NT2/D1 (cell line): ENCODE data around the gene RETN.

Source experiments
- DNase-seq: peaks from one replicate; pipeline ENCODE4 v3.0.0-alpha.2; 2011; ENCODE audit warnings: low read depth, low spot score
- H3K27me3 ChIP-seq: 2 replicates; pipeline ENCODE4 v1.6.0; 2011; ENCODE audit warnings: mild to moderate bottlenecking; ENCODE audit not compliant: insufficient read length, insufficient read depth
- H3K36me3 ChIP-seq: 2 replicates; pipeline ENCODE4 v1.6.1; 2011; ENCODE audit warnings: mild to moderate bottlenecking, low read length, mixed read lengths; ENCODE audit not compliant: insufficient read depth, insufficient read length
- H3K4me1 ChIP-seq: 2 replicates; pipeline ENCODE4 v1.5.1; 2011; ENCODE audit not compliant: insufficient read depth, insufficient read length
- H3K4me3 ChIP-seq: 2 replicates; pipeline ENCODE4 v1.5.1; 2011; ENCODE audit warnings: low read depth; ENCODE audit not compliant: insufficient read length
- H3K9ac ChIP-seq: 2 replicates; pipeline ENCODE4 v1.6.0; 2011; ENCODE audit warnings: low read depth; ENCODE audit not compliant: insufficient read length
- H3K9me3 ChIP-seq: 2 replicates; pipeline ENCODE4 v1.5.1; 2011; ENCODE audit warnings: mild to moderate bottlenecking, low read length; ENCODE audit not compliant: insufficient read depth
- SUZ12 ChIP-seq: IDR thresholded peaks from 2 replicates; pipeline ENCODE4 v1.6.1; 2011; ENCODE audit not compliant: insufficient read length, insufficient read depth; ENCODE audit errors: extremely low read depth
- YY1 ChIP-seq: IDR thresholded peaks from 2 replicates; pipeline ENCODE4 v1.6.1; 2011; ENCODE audit not compliant: insufficient read length, insufficient read depth
- ZNF274 ChIP-seq: IDR thresholded peaks from 2 replicates; pipeline ENCODE4 v1.6.1; 2011; ENCODE audit warnings: mild to moderate bottlenecking, low read depth, low read length

The RETN gene

DNA sequence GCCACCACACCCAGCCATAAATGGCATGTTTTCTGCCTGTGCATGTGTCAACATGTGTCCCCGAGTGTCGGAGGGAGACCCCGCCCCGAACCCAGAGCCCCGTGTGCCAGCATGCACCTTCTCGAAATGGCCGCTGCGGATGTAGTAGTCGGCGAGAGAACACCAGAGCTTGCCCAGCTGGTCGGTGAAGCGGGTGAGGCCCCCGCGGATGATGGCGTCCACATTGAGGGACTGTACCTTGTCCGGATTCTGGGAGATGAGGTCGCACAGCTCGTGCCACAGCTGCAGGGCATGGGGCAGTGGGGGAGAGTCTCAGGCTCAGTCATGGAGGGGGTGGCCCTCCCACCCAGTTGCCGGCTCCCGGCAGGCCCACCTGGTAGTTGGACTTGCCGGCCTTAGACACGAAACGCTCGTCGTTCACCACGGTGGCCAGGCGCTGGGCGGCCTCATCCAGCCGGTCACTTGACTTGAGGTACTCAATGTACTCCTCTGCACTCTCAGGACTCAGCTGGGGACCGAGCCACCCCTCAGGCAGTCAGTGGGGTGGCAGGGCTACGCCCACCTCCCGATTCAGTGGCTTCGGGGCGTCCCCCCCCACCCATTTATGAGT is 43.0 kb upstream of the RETN start:
- DNase-seq: no peak
- TF ChIP-seq YY1 (no peak), ZNF274 (no peak), SUZ12 (no peak)
- Histone ChIP-seq H3K9ac (no peak overlapping the region), H3K4me3 (no peak overlapping the region), H3K9me3 (no peaks in the 10 kb centered on the region), H3K27me3 (no peaks in the 10 kb centered on the region), H3K4me1 (peaks cover 6% of the 10 kb centered on the region), H3K36me3 (peaks cover 77% of the 10 kb centered on the region)

DNA sequence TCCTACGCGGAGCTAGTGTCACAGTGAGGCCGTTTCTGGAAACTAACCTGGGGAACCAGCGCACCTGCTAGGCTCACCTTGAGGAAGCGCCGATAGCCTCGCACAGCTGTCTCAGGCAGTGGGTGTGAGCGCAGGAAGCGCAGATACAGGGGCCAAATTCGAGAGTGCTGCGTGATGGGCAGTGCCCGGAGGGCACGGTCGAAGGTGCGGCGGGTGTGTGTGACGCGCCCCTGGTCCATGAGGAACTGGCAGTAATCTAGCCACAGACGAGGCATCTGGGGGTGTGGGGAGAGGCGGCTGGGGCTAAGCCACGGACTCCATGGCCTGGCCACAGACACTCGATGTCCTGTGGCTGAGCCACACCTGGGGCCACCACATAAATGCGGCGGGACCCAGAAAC is 41.7 kb upstream of the RETN start:
- H3K4me1 ChIP-seq: peaks cover 6% of the 10 kb centered on the region
- no peak for TF ChIP-seq ZNF274
- no peak for TF ChIP-seq YY1
- no peak for TF ChIP-seq SUZ12
- no peak for DNase-seq
- H3K4me3 ChIP-seq: no peak overlapping the region
- no peaks in the 10 kb centered on the region for H3K9me3 ChIP-seq
- H3K9ac ChIP-seq: no peak overlapping the region
- H3K36me3 ChIP-seq: peaks cover 73% of the 10 kb centered on the region
- H3K27me3 ChIP-seq: no peaks in the 10 kb centered on the region

DNA sequence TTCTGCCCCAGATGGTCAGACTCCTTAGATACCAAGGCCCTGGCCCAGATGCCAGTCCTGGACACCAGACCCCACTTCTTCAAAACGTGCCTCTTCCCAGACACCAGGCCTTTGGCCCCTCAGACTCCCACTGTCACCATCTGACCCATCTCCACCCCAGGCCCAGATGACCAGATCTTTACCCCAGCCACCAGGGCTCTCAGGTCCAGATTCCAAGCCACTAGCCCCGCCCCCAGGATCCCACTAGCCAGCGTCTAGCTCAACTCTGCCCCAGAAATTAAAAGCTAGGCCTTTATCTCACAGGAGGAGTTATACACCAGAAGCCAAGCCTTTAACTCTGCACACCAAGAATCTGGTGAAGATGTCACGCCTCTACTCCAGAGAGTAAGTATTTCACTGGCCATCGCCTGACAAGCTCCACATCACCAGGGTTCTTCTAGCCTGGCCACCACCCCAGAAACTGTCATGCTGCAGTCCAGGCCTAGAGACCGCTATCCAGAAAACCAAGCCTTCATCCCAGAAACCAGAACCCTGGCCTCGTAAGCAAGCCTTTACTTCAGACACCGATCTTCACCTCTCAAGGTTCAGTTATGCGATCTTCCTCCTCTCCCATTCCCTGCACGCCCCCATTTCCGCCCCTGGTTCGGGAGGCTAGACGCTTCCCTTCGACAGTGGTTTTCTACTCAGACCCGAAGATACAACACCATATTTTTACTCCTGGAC is 40.1 kb upstream of the RETN start:
- DNase-seq: no peak
- peak overlapping the region; percentile 96 for H3K4me3 ChIP-seq
- peaks cover 65% of the 10 kb centered on the region for H3K36me3 ChIP-seq
- peaks cover 4% of the 10 kb centered on the region for H3K27me3 ChIP-seq
- no peak for TF ChIP-seq SUZ12
- no peak for TF ChIP-seq YY1
- TF ChIP-seq ZNF274: no peak
- peaks cover 6% of the 10 kb centered on the region for H3K4me1 ChIP-seq
- peak overlapping the region; percentile 93 for H3K9ac ChIP-seq
- no peaks in the 10 kb centered on the region for H3K9me3 ChIP-seq

DNA sequence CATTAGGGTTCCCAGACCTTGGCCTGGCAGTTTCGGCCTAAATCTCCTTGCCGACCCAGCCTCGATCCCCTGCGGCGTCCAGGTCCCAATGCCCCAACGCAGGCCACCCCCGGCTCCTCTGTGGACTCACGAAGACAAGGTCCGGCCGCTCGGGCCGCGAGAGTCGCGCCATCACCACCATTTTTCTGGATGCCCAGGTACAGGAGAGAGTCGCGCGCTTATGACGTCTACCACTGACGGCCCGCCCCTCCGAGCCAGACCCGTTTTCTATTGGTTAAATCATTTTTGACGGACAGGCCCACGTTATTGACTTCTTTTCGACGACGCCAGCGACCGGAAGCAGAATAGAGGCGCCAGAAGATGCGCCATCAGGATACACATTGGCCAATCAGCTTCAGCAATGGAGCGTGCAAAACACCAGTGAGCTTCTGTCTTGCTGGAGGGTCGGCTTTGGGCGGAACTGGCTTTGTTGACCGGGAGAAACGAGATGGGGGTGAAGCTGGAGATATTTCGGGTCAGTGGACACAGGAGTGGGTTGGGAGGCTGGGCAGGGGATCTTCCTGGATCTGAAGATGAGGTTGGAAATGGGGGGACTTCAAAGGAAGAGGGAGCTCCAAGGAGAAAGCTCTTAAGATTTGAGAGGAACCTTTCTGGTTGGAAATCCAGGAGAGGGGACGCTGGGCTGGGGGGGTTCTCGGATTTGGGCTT is 39.3 kb upstream of the RETN start, which contains the start of the genes PET100 and XAB2:
Gene PET100 (plus strand): TSS at position 447 of the 708 bp plus-strand sequence. CDS start 41 bp downstream, at position 488.
Gene XAB2 (minus strand): TSS at position 199 of the 708 bp plus-strand sequence. CDS start 18 bp downstream, at position 181.
- H3K4me1 ChIP-seq: peaks cover 6% of the 10 kb centered on the region
- H3K36me3 ChIP-seq: peaks cover 58% of the 10 kb centered on the region
- peaks cover 10% of the 10 kb centered on the region for H3K27me3 ChIP-seq
- peak; percentile 95 for DNase-seq
- TF ChIP-seq ZNF274 (no peak), SUZ12 (no peak), YY1 (peak; percentile 29)
- peak within 1 kb of the TSS; percentile 93 for H3K9ac ChIP-seq
- no peaks in the 10 kb centered on the region for H3K9me3 ChIP-seq
- peak within 1 kb of the TSS; percentile 96 for H3K4me3 ChIP-seq

DNA sequence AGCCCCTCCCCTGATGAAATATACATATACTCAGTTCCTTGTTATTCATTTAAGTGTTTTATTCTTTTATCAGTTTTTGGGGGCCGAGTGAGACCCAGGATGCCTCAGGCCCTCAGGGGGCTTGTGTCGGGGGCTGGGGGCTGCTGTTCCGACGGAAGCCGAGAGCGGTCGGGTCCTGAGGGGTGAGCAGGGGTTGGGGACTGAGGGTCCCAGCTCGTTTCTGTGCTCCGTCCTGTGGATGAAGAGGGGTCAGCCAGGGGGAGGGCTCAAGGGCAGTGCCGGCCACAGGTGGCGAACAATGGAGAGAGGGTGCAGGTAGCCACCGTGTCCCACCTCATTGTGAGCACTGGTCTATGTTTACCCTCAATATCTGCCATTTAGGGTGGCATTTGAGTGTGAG is 37.3 kb upstream of the RETN start:
- Histone ChIP-seq H3K4me3 (no peak overlapping the region), H3K9ac (no peak overlapping the region), H3K9me3 (no peaks in the 10 kb centered on the region), H3K36me3 (peaks cover 39% of the 10 kb centered on the region), H3K4me1 (peaks cover 11% of the 10 kb centered on the region), H3K27me3 (peaks cover 30% of the 10 kb centered on the region)
- DNase-seq: no peak
- TF ChIP-seq SUZ12 (no peak), ZNF274 (no peak), YY1 (no peak)

DNA sequence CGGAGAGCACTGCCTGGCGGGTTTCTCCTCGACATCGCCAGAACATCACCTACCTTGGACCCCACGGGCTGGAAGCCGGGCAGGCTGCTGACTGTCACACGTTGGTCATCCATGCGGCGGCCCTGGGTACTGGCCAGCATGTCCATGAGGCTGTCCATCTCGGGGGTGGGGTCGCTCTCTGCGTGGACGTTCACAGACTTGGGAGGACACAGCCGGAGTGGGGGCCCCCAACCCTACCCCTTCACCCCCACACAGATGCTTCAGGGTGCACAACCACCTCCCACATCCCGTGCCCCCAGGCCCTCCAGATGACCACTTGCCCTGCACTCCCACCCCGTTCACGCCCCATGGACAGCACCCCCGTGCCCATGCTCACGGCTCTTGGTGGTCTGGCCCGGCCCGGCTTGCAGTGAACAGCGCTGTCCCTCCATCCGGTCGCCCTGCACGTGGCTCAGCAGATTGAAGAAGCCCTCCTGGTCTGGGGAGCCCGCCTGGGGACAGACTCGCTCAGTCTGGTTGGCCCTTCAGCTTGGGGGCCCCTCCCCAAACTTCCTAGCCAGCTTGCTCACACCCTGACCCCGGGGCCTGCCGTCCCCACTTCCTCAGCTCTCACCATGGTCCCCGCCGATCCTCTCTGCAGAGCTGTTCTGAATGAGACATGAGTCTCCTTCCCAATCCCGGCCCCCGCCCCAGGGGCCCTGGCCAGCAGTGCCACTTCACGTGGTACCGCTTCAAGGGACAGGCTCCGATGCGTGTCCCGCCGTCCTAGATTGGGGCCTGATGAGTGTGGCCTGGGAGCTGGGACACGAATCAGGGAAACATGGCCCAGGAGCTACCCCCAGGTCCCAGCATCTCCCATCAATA is 36.3 kb upstream of the RETN start:
- Histone ChIP-seq H3K4me3 (no peak overlapping the region), H3K27me3 (peaks cover 32% of the 10 kb centered on the region), H3K9me3 (no peaks in the 10 kb centered on the region), H3K9ac (no peak overlapping the region), H3K36me3 (peaks cover 29% of the 10 kb centered on the region), H3K4me1 (peaks cover 13% of the 10 kb centered on the region)
- no peak for DNase-seq
- TF ChIP-seq SUZ12 (no peak), YY1 (no peak), ZNF274 (no peak)
